Measurements from ENCODE around the gene CEP128.

DNA sequence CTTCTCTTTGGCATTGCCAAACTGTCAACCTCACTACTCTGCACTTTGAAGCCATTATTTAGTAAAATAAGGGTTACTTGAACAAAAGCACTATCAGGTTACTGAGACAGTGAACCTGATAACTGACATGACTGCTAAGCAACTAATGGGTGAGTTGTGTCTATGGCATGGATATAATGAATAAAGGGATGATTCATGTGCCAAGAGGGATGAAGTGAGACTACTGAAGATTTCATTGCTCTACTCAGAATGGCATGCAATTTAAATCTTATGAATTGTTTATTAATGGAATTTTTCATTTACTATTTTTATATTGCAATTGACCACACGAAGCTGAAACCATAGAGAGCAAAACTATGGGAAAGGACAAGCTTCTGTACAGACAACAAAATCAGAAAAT lies 74.4 kb downstream of the CEP128 start:
- no peak for TF ChIP-seq POLR2A (IDR thresholded peaks at IDR 0.05)
- TF ChIP-seq, protein P1, sequence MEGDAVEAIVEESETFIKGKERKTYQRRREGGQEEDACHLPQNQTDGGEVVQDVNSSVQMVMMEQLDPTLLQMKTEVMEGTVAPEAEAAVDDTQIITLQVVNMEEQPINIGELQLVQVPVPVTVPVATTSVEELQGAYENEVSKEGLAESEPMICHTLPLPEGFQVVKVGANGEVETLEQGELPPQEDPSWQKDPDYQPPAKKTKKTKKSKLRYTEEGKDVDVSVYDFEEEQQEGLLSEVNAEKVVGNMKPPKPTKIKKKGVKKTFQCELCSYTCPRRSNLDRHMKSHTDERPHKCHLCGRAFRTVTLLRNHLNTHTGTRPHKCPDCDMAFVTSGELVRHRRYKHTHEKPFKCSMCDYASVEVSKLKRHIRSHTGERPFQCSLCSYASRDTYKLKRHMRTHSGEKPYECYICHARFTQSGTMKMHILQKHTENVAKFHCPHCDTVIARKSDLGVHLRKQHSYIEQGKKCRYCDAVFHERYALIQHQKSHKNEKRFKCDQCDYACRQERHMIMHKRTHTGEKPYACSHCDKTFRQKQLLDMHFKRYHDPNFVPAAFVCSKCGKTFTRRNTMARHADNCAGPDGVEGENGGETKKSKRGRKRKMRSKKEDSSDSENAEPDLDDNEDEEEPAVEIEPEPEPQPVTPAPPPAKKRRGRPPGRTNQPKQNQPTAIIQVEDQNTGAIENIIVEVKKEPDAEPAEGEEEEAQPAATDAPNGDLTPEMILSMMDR (IDR thresholded peaks at IDR 0.05), result no peak

All from thyroid gland (tissue), 4 donors.